Lung microvascular endothelial cell (primary cell): ENCODE data around the gene SPSB2. TPM values are rescaled to one million over a fixed set of nuclear protein-coding genes. Genes with fewer than 3 reads are reported as not detected.
"Not testable (repeated sequence)": the region's sequence is repeated elsewhere in the genome, so short reads cannot be mapped to it uniquely, and the experiment has no call there.

ENCODE experiments used
- DNase-seq, 2 donors: peaks; one replicate each; pipeline versions ENCODE4 v3.0.0 to v3.0.0-alpha.2; 2010; ENCODE audit warnings: low read depth in 2 of 2
- total RNA-seq: library from RNA; depleted of rRNA; stranded (reverse); fragments of >200 nt; gene quantifications from 2 replicates; pipeline ENCODE4 v1.2.1, GENCODE V29; 2014

SPSB2 gene, protein sequence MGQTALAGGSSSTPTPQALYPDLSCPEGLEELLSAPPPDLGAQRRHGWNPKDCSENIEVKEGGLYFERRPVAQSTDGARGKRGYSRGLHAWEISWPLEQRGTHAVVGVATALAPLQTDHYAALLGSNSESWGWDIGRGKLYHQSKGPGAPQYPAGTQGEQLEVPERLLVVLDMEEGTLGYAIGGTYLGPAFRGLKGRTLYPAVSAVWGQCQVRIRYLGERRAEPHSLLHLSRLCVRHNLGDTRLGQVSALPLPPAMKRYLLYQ
- 2.2 and 4.2 TPM in 2 replicates for total RNA-seq

DNA sequence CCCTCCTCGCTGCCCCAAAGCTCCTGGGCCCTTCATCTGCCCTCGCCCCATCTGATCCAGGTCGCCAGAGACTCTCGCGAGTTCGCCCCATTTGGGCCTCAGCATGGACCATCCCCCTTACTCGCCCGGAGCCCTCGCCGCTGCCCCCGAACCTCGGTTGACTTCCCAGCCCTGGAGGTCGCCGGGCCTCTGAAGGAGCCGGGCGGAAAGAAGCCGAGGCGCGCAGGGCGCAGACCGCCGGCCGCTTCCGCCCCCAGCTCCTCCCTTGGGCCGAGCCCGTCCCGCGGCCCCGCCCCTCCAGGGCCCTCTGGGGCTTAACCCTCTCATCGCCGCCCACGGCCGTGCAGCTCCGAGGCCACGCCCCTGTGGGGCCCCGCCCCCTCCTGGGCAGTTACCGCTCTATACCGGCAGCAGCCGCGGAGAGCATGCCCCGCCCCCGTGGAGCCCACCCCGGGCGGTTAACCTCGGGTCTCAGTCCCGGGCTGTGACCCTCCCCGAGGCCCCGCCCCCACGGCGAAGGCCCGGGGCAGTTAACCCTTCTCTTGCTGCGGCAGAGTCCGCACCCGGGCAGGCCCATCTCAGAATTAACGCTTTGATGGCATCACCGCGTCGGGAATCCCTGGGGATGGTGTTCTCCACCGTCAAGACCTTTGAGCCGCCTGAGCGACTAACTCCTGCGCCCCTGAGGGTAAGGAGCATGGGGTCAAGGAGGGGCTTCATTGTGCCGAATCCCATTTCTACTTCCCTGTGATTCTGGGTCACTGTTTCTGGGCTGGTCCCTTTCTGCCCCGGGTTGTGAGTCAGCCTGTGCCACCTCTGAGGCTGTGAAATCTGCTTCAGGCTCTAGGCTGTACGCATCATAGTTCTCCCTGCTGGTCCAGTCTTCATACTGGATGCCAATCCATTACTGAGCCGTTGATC is at the start of gene SPSB2:
SPSB2 (minus strand) TSS at position 210 of the 921 bp plus-strand sequence. CDS start 402 bp downstream, outside the sequence.
- peak; percentile 95 to 96 for DNase-seq

- no peak for DNase-seq
Observed at GRCh38 chr12:6921996-6922946, 49.2 kb upstream of the SPSB2 start.

- DNase-seq = no peak
Observed at GRCh38 chr12:6921539-6921938, 48.4 kb upstream of the SPSB2 start.

- DNase-seq = no peak
Observed at GRCh38 chr12:6919588-6919987, 46.5 kb upstream of the SPSB2 start.

DNA sequence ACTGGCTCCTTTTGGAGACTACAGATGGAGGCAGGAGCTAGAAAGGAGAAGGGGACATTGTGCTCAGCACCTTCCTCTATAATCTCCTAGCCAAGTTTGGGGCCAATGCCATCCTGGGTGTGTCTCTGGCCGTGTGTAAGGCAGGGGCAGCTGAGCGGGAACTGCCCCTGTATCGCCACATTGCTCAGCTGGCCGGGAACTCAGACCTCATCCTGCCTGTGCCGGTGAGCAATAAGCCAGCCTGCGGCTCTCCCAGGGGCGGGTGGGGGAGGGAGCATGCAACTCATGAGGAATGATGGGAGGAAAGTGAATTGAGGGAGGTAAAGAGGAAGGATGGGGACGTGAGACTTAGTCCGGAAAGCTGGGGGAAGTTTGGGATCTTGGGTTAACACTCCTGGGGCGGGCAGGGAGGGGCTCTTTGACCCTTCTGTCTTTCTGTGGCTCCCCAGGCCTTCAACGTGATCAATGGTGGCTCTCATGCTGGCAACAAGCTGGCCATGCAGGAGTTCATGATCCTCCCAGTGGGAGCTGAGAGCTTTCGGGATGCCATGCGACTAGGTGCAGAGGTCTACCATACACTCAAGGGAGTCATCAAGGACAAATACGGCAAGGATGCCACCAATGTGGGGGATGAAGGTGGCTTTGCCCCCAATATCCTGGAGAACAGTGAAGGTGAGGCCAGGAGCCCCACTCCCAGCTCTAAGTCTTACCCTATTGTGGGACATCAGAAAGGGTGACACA is 44.6 kb upstream of the SPSB2 start:
- peak in 1 of 2 donors; percentile 42 for DNase-seq

DNA sequence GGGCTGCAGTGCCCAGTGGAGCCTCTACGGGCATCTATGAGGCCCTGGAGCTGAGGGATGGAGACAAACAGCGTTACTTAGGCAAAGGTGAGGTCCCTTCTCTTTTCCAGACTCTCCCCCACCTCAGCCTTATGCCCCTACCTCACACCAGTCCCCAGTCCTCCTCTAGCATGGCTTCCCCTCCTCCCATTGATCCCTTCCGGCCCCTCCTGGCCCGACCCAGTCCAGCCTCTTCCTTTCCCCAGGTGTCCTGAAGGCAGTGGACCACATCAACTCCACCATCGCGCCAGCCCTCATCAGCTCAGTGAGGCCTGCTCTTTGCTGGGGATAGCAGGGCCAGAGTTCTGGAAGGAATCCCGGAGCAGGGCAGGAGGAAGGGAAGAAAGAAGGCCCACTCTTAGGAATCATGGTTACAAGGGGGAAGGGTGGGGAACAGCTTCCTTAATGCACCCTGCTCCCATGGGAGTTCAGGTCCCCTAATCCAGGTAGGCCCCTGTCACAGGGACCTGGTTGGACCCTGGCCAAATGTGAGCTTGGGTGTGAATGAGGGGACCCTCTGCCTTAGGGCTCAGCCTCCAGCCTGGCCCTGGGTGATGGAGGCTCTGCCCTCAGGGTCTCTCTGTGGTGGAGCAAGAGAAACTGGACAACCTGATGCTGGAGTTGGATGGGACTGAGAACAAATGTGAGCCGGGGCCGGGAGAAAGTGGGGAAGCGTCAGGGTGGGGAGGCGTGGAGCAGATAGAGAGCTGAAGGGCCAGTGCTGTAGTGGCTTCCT is 43.5 kb upstream of the SPSB2 start:
- no peak for DNase-seq

DNA sequence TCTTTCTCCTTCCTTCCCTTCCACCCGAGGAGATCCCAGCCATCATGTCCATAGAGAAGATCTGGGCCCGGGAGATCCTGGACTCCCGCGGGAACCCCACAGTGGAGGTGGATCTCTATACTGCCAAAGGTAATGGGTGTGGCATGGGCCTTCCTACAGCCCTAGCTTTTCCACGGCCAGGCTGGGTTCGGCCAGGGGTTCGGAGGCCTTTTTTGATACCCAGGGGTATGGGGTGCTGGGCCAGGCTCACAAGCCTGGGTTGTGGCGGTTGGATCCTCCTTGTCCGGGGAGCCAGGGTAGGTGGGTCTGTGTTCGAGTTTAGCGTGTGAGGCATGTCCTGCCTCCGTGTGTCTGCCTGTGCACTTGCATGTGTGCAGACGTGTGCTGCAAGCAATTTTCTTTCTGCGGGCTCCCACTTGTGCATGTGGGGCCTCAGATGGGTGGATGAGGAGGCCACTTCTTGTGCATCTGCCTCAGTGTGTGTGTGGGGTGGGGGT is 42.7 kb upstream of the SPSB2 start:
- no peak for DNase-seq

- DNase-seq = no peak
Observed at GRCh38 chr12:6914947-6915788, 42.1 kb upstream of the SPSB2 start.

DNA sequence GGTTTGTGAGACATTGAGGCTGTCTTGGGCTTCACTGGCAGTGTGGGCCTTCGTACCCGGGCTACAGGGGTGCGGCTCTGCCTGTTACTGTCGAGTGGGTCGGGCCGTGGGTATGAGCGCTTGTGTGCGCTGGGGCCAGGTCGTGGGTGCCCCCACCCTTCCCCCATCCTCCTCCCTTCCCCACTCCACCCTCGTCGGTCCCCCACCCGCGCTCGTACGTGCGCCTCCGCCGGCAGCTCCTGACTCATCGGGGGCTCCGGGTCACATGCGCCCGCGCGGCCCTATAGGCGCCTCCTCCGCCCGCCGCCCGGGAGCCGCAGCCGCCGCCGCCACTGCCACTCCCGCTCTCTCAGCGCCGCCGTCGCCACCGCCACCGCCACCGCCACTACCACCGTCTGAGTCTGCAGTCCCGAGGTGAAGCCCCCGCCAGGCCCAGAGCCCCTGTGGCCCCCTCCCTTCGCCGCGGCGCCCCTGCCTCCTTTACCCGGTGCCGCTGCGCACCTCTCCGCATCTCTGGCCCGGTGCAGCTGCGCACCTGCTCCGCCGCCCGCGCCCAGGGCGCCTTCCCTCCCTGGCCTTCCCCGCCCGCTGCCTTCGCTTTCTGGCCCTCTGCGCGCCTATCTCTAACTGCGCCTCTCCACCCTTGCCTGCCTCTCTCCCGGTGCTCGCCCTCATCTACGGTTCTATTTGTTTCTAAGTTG is 41.3 kb upstream of the SPSB2 start, which contains the start of gene ENO2:
ENO2 (plus strand) TSS at position 335 of the 701 bp plus-strand sequence. CDS start 1,253 bp downstream, outside the sequence.
- DNase-seq = peak; percentile 60 to 69

- DNase-seq = no peak
Observed at GRCh38 chr12:6912164-6912935, 39.2 kb upstream of the SPSB2 start.

- DNase-seq = no peak
Observed at GRCh38 chr12:6909421-6910145, 36.5 kb upstream of the SPSB2 start.

DNA sequence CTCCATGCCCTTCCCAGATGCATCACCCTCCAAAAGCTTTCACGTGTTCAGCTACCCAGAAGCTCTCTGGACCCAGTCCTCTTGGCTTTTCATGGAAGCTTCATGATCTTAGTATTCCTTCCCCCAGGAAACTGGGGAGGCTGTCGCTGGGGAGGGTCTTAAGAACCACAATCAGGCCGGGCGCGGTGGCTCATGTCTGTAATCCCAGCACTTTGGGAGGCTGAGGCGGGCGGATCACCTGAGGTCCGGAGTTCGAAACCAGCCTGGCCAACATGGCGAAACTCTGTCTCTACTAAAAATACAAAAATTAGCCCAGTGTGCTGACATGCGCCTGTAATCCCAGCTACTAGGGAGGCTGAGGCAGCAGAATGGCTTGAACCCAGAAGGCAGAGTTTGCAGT is 35.0 kb upstream of the SPSB2 start:
- not testable (repeated sequence) for DNase-seq

DNA sequence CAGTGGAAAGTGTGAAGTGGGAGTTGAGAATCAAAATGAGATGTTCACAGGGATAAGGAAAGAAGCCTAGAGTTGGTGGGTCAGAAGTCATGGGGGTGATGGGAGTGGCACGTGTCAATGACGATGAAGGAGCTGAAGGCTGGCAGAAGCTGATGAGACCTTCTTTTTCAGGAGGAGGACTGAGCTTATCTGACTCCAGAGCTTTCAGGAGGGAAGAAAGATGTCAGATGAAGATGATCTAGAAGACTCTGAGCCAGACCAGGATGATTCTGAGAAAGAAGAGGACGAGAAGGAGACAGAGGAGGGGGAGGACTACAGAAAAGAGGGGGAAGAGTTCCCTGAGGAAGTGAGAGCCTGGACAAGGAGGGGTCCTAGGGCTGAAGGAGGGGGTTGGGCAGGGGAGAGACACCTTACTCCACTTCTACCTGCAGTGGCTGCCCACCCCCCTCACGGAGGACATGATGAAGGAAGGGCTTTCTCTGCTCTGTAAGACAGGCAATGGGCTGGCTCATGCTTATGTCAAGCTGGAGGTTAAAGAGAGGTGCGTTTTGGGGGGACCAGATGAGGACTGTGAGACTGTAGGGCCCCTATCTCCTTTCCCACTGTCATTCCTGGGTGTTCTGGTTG is 32.4 kb upstream of the SPSB2 start:
- no peak for DNase-seq

GRCh38 chr12:6904280-6905276 is 31.5 kb upstream of the SPSB2 start, which contains the start of gene LRRC23:
TSS of gene LRRC23 (plus strand) at chr12:6904822. CDS start at chr12:6905634, 812 bp downstream.
- peak; percentile 93 to 96 for DNase-seq

- DNase-seq = no peak
Observed at GRCh38 chr12:6903722-6904121, 30.6 kb upstream of the SPSB2 start.
